HEK293 (cell line): Measurements from ENCODE around the gene TCERG1L.

ENCODE experiments used
- CTCF ChIA-PET: fragments of 350-600 bp; formaldehyde crosslinking; extraction: SDS; loops from one replicate; lab custom pipeline; 2021; ENCODE audit warnings: antibody characterized with exemption; lab: Yijun Ruan, JAX
- POLR2A ChIA-PET: fragments of 300-600 bp; formaldehyde crosslinking; extraction: SDS; loops from one replicate; lab custom pipeline; 2020; ENCODE audit warnings: antibody characterized with exemption, inconsistent platforms; lab: Yijun Ruan, JAX
- H3K27ac ChIP-seq: fragments of 200-500 bp; sonication (Bioruptor generic); 2 replicates; pipeline ENCODE4 v1.5.1; 2014; ENCODE audit warnings: low read depth, low read length, control low read depth, inconsistent platforms; ENCODE audit errors: extremely low read depth
- H3K36me3 ChIP-seq, 2 experiments: fragments of 200-500 bp in 1 of 2; sonication (Bioruptor generic) in 1 of 2; 1 replicate in 1 of 2; 2 replicates in 1 of 2; pipeline ENCODE4 v1.5.1; 2014 to 2017; ENCODE audit warnings: inconsistent platforms in 2 of 2, low read length in 2 of 2; ENCODE audit not compliant: control insufficient read depth in 2 of 2, insufficient read depth in 1 of 2
- H3K4me1 ChIP-seq: fragments of 200-500 bp; sonication (Bioruptor generic); 2 replicates; pipeline ENCODE4 v1.5.1; 2014; ENCODE audit warnings: mild to moderate bottlenecking, low read length, inconsistent platforms; ENCODE audit not compliant: control insufficient read depth, insufficient read depth
- H3K4me3 ChIP-seq: 2 replicates; pipeline ENCODE4 v1.5.1; 2011; ENCODE audit warnings: low read depth, mild to moderate bottlenecking, control low read depth, low read length, moderate library complexity
- H3K9me3 ChIP-seq: fragments of 200-500 bp; sonication (Bioruptor generic); 2 replicates; pipeline ENCODE4 v1.5.1; 2014; ENCODE audit warnings: low read depth, low read length, inconsistent platforms; ENCODE audit not compliant: control insufficient read depth, insufficient read depth
- FEZF1 ChIP-seq: fragments of 450-650 bp; formaldehyde crosslinking; IDR thresholded peaks from 2 replicates; pipeline ENCODE4 v1.5.1; 2016; ENCODE audit warnings: missing biosample characterization, missing genetic modification characterization
- GLIS2 ChIP-seq: fragments of 450-650 bp; formaldehyde crosslinking; IDR thresholded peaks from 2 replicates; pipeline ENCODE4 v1.5.1; 2016; ENCODE audit warnings: missing biosample characterization, missing genetic modification characterization
- KLF10 ChIP-seq: fragments of 450-650 bp; IDR thresholded peaks from 2 replicates; pipeline ENCODE4 v1.5.1; 2018; ENCODE audit warnings: missing biosample characterization, mild to moderate bottlenecking, missing genetic modification characterization
- OVOL3 ChIP-seq: fragments of 450-650 bp; formaldehyde crosslinking; IDR thresholded peaks from 2 replicates; pipeline ENCODE4 v1.5.1; 2016; ENCODE audit warnings: missing biosample characterization, missing genetic modification characterization
- PRDM10 ChIP-seq: fragments of 450-650 bp; formaldehyde crosslinking; IDR thresholded peaks from 2 replicates; pipeline ENCODE4 v1.5.1; 2016; ENCODE audit warnings: missing biosample characterization, missing genetic modification characterization
- SCRT1 ChIP-seq: fragments of 450-650 bp; formaldehyde crosslinking; IDR thresholded peaks from 2 replicates; pipeline ENCODE4 v1.5.1; 2016; ENCODE audit warnings: missing biosample characterization, missing genetic modification characterization, borderline replicate concordance
- TRIM28 ChIP-seq: IDR thresholded peaks from 2 replicates; pipeline ENCODE4 v1.6.1; 2011; ENCODE audit warnings: low read length, control low read depth, borderline replicate concordance
- ZBTB20 ChIP-seq: fragments of 450-650 bp; formaldehyde crosslinking; IDR thresholded peaks from 2 replicates; pipeline ENCODE4 v1.5.1; 2016; ENCODE audit warnings: missing biosample characterization, missing genetic modification characterization
- ZBTB49 ChIP-seq: fragments of 450-650 bp; formaldehyde crosslinking; IDR thresholded peaks from 2 replicates; pipeline ENCODE4 v1.5.1; 2016; ENCODE audit warnings: missing biosample characterization, missing genetic modification characterization, low read depth
- ZNF132 ChIP-seq: fragments of 450-650 bp; formaldehyde crosslinking; IDR thresholded peaks from 2 replicates; pipeline ENCODE4 v1.5.1; 2017; ENCODE audit warnings: missing biosample characterization, missing genetic modification characterization, borderline replicate concordance
- ZNF140 ChIP-seq: fragments of 450-650 bp; formaldehyde crosslinking; IDR thresholded peaks from 2 replicates; pipeline ENCODE4 v1.5.1; 2016; ENCODE audit warnings: missing biosample characterization, missing genetic modification characterization
- ZNF239 ChIP-seq: fragments of 450-650 bp; formaldehyde crosslinking; IDR thresholded peaks from 2 replicates; pipeline ENCODE4 v1.5.1; 2016; ENCODE audit warnings: missing biosample characterization, missing genetic modification characterization
- ZNF280C ChIP-seq: fragments of 450-650 bp; formaldehyde crosslinking; IDR thresholded peaks from 2 replicates; pipeline ENCODE4 v1.5.1; 2016; ENCODE audit warnings: missing biosample characterization, missing genetic modification characterization
- ZNF362 ChIP-seq: fragments of 450-650 bp; formaldehyde crosslinking; IDR thresholded peaks from 2 replicates; pipeline ENCODE4 v1.5.1; 2016; ENCODE audit warnings: missing biosample characterization, missing genetic modification characterization
- ZNF366 ChIP-seq: fragments of 450-650 bp; formaldehyde crosslinking; conservative IDR thresholded peaks from 2 replicates; pipeline ENCODE4 v1.5.1; 2016; ENCODE audit warnings: missing biosample characterization, missing genetic modification characterization
- ZNF501 ChIP-seq: fragments of 450-650 bp; formaldehyde crosslinking; IDR thresholded peaks from 2 replicates; pipeline ENCODE4 v1.5.1; 2016; ENCODE audit warnings: missing biosample characterization, missing genetic modification characterization
- ZNF549 ChIP-seq: fragments of 450-650 bp; IDR thresholded peaks from 2 replicates; pipeline ENCODE4 v1.5.1; 2018; ENCODE audit warnings: missing biosample characterization, missing genetic modification characterization, mild to moderate bottlenecking, inconsistent platforms, moderate library complexity
- ZNF585B ChIP-seq: fragments of 450-650 bp; formaldehyde crosslinking; IDR thresholded peaks from 2 replicates; pipeline ENCODE4 v1.5.1; 2016; ENCODE audit warnings: missing biosample characterization, missing genetic modification characterization
- ZNF596 ChIP-seq: fragments of 450-650 bp; IDR thresholded peaks from 2 replicates; pipeline ENCODE4 v1.5.0; 2018; ENCODE audit warnings: missing biosample characterization, mild to moderate bottlenecking, missing genetic modification characterization, moderate library complexity
- ZNF610 ChIP-seq: fragments of 450-650 bp; formaldehyde crosslinking; IDR thresholded peaks from 2 replicates; pipeline ENCODE4 v1.5.1; 2016; ENCODE audit warnings: missing biosample characterization, missing genetic modification characterization, borderline replicate concordance
- ZNF629 ChIP-seq: fragments of 450-650 bp; formaldehyde crosslinking; IDR thresholded peaks from 2 replicates; pipeline ENCODE4 v1.5.1; 2017; ENCODE audit warnings: missing biosample characterization, missing genetic modification characterization
- ZNF654 ChIP-seq: fragments of 450-650 bp; formaldehyde crosslinking; IDR thresholded peaks from 2 replicates; pipeline ENCODE4 v1.5.1; 2016; ENCODE audit warnings: low read depth, missing biosample characterization, missing genetic modification characterization
- ZSCAN18 ChIP-seq: fragments of 450-650 bp; formaldehyde crosslinking; IDR thresholded peaks from 2 replicates; pipeline ENCODE4 v1.5.1; 2016; ENCODE audit warnings: missing biosample characterization, missing genetic modification characterization
- ZSCAN23 ChIP-seq: fragments of 450-650 bp; formaldehyde crosslinking; IDR thresholded peaks from 2 replicates; pipeline ENCODE4 v1.5.1; 2016; ENCODE audit warnings: missing biosample characterization, missing genetic modification characterization

TCERG1L gene

GRCh38 chr10:131093346-131093745 is 218.2 kb downstream of the TCERG1L start:
- Histone ChIP-seq H3K36me3 (no peaks in the 10 kb centered on the region), H3K27ac (no peak overlapping the region), H3K9me3 (no peaks in the 10 kb centered on the region), H3K4me3 (no peak overlapping the region), H3K4me1 (no peaks in the 10 kb centered on the region)
- ChIA-PET CTCF (no interaction called here), POLR2A (no interaction called here)
- no peak for TF ChIP-seq ZBTB49 (tag by site-specific recombination)
- TF ChIP-seq ZNF239 (tag by site-specific recombination) = no peak

GRCh38 chr10:131092876-131093275 is 218.6 kb downstream of the TCERG1L start:
- TF ChIP-seq TRIM28 = no peak
- no peak for TF ChIP-seq ZNF280C
- no peak for TF ChIP-seq ZNF596 (tag by site-specific recombination)
- TF ChIP-seq SCRT1 = no peak
- no peak for TF ChIP-seq ZNF549 (tag by site-specific recombination)
- no peak for TF ChIP-seq ZNF610 (tag by site-specific recombination)
- no peak for TF ChIP-seq ZNF654 (tag by site-specific recombination)
- TF ChIP-seq ZNF585B (tag by site-specific recombination) = no peak
- TF ChIP-seq ZNF140 (tag by site-specific recombination) = no peak
- TF ChIP-seq KLF10 (tag by site-specific recombination) = no peak
- no peak for TF ChIP-seq ZSCAN18
- TF ChIP-seq ZNF501 (tag by site-specific recombination) = no peak
- H3K27ac ChIP-seq = no peak overlapping the region
- H3K4me3 ChIP-seq = no peak overlapping the region
- CTCF ChIA-PET = no interaction called here
- H3K4me1 ChIP-seq = no peaks in the 10 kb centered on the region
- no peaks in the 10 kb centered on the region for H3K9me3 ChIP-seq
- POLR2A ChIA-PET = no interaction called here
- H3K36me3 ChIP-seq = no peaks in the 10 kb centered on the region

- Histone ChIP-seq H3K9me3 (no peaks in the 10 kb centered on the region), H3K4me1 (no peaks in the 10 kb centered on the region), H3K36me3 (no peaks in the 10 kb centered on the region), H3K27ac (no peak overlapping the region), H3K4me3 (no peak overlapping the region)
- POLR2A ChIA-PET = no interaction called here
- CTCF ChIA-PET = no interaction called here
- TF ChIP-seq ZSCAN23 (tag by site-specific recombination) (no peak), ZNF362 (tag by site-specific recombination) (no peak), GLIS2 (tag by site-specific recombination) (no peak), PRDM10 (tag by site-specific recombination) (no peak), ZNF629 (tag by site-specific recombination) (no peak), ZNF132 (tag by site-specific recombination) (no peak), OVOL3 (tag by site-specific recombination) (no peak), ZNF366 (no peak), ZBTB20 (tag by site-specific recombination) (no peak), FEZF1 (tag by site-specific recombination) (no peak)
Observed at GRCh38 chr10:131092386-131092785, 219.1 kb downstream of the TCERG1L start.
